ENCODE data around the gene HES5.

Gene HES5

DNA sequence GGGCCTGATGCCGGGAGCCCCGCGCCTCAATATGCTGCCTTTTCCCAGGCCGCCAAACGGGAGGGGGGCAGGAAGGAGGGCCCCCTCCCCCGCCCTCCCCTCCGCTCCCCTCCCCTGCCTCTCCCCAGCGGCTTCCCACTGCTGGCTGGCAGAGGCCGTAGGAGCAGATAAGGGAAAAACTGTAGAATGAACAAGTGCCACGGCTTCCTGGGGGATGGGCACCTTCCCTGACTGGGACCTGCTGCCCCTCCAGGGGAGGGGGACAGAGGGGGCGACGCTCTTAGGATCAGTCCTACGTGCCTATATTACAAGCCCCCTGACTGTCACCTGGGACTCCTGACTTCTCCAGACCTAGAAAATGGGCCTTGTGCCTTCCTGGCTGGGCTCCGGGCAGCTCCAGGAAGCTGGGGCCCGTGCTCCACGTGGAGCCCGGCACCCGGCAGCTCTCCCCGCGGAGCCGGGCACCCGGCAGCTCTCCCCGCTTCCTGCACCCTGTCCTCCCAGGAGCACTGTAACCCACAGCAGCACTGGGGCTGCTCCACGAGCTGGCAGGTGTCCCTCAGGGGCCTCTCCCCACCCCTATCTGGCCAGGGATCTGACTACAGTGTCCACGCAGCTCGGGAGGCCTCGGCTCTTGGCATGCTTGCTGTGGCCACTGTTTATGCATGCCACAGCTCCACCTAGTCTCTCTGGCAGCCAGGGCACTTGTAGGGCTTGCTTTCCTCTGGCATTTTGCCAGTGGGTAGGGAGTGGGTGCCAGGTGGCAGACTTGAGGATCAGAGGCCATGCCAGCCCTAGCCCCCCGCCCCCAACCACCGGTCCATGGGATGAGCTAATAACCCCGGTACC, 674 bp upstream of the HES5 start:
- Histone ChIP-seq H3K27ac (ENCODE audit: low read length) (no peak overlapping the region), H3K4me3 (ENCODE audit: low read length) (no peak overlapping the region), H3K27me3 (ENCODE audit: control insufficient read depth, insufficient read depth, low read length) (peaks cover 39% of the 10 kb centered on the region), H3K36me3 (ENCODE audit: control insufficient read depth, insufficient read depth, low read length) (no peaks in the 10 kb centered on the region; the same call in 1 of the 2 replicates), H3K4me1 (ENCODE audit: control insufficient read depth, insufficient read depth, low read length) (peaks cover 15% of the 10 kb centered on the region; the same call in 1 of the 2 replicates), H3K9me3 (ENCODE audit: control insufficient read depth, insufficient read depth, low read length) (no peaks in the 10 kb centered on the region)
- DNase-seq (ENCODE audit: low read depth, low spot score) = no peak
- WGBS (ENCODE audit: insufficient coverage, insufficient read length) = no CpG with 5 or more reads among the region's 30 CpGs

DNA sequence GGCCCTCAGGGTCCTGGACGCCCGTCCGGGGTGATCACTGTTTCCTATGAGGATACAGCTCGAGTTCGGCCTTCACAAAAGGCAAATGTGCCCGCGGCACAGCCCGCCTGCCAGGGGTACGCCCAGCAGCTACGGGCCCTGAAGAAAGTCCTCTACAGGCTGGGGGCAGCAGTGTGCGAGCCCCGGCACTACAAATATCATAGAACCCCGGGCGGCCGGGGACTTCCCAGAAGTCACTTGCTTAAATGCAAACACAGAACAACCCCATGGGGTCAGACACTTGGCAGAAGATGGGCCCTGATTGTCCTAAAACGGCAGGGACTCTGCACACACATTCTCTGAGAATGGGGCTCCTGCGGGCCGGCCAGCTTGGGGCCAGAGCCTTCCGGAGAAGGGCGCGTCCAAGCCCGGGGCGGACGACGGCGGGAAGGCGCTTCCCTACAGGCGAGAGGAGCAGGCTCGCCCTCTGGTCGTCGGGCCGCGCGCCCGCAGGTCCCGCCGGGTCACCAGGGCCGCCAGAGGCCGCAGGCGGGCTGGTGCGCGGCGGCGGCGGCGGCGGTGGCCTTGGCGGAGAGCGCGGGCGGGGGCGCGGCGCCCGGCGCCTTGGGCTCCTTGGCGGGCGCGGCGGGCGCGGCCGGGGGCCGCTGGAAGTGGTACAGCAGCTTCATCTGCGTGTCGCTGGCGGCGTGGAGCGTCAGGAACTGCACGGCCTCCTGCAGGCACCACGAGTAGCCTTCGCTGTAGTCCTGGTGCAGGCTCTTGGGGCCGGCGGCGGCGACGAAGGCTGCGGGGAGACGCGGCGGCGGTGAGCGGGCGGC, 888 bp downstream of the HES5 start:
- peak overlapping the region; percentile 2; the same call in 1 of the 2 replicates for H3K4me3 ChIP-seq (ENCODE audit: low read length)
- DNase-seq (ENCODE audit: low read depth, low spot score) = no peak
- no peaks in the 10 kb centered on the region for H3K9me3 ChIP-seq (ENCODE audit: control insufficient read depth, insufficient read depth, low read length)
- no CpG with 5 or more reads among the region's 84 CpGs for WGBS (ENCODE audit: insufficient coverage, insufficient read length)
- no peak overlapping the region for H3K27ac ChIP-seq (ENCODE audit: low read length)
- H3K36me3 ChIP-seq (ENCODE audit: control insufficient read depth, insufficient read depth, low read length) = no peaks in the 10 kb centered on the region; the same call in 1 of the 2 replicates
- peaks cover 10% of the 10 kb centered on the region; the same call in 1 of the 2 replicates for H3K4me1 ChIP-seq (ENCODE audit: control insufficient read depth, insufficient read depth, low read length)
- peaks cover 39% of the 10 kb centered on the region for H3K27me3 ChIP-seq (ENCODE audit: control insufficient read depth, insufficient read depth, low read length)

- Histone ChIP-seq H3K27ac (ENCODE audit: low read length) (no peak overlapping the region), H3K36me3 (ENCODE audit: control insufficient read depth, insufficient read depth, low read length) (no peaks in the 10 kb centered on the region; the same call in 1 of the 2 replicates), H3K27me3 (ENCODE audit: control insufficient read depth, insufficient read depth, low read length) (peaks cover 39% of the 10 kb centered on the region), H3K4me1 (ENCODE audit: control insufficient read depth, insufficient read depth, low read length) (peaks cover 10% of the 10 kb centered on the region; the same call in 1 of the 2 replicates), H3K4me3 (ENCODE audit: low read length) (no peak overlapping the region), H3K9me3 (ENCODE audit: control insufficient read depth, insufficient read depth, low read length) (no peaks in the 10 kb centered on the region)
- no CpG with 5 or more reads among the region's 10 CpGs for whole genome bisulfite sequencing (ENCODE audit: insufficient coverage, insufficient read length)
- DNase-seq (ENCODE audit: low read depth, low spot score) = no peak
These were observed 1.5 kb downstream of the HES5 start for GRCh38 chr1:2528611-2528965.

DNA sequence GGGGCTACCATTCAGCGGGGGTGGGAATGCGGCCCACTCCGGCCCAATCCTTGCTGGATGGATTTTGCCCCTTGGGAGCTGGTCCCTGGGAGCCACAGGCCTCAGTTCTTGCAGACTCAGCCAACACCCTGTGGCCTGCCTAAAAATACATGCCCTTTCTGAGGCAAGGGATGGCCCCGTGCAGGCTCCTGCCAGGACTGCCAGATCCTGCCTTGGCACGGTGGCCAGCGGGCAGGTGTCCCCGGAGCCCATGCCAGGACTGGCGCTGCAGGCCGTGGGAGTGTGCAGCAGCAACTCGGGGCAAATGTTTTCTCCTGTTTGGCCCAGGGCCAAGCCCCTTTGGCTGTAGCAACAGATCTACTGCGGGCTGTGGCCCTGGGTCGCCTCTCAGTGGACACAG, 2.0 kb downstream of the HES5 start:
- H3K9me3 ChIP-seq (ENCODE audit: control insufficient read depth, insufficient read depth, low read length) = no peaks in the 10 kb centered on the region
- peaks cover 39% of the 10 kb centered on the region for H3K27me3 ChIP-seq (ENCODE audit: control insufficient read depth, insufficient read depth, low read length)
- no CpG with 5 or more reads among the region's 12 CpGs for WGBS (ENCODE audit: insufficient coverage, insufficient read length)
- H3K36me3 ChIP-seq (ENCODE audit: control insufficient read depth, insufficient read depth, low read length) = no peaks in the 10 kb centered on the region; the same call in 1 of the 2 replicates
- H3K4me3 ChIP-seq (ENCODE audit: low read length) = no peak overlapping the region
- peaks cover 10% of the 10 kb centered on the region; the same call in 1 of the 2 replicates for H3K4me1 ChIP-seq (ENCODE audit: control insufficient read depth, insufficient read depth, low read length)
- DNase-seq (ENCODE audit: low read depth, low spot score) = no peak
- no peak overlapping the region for H3K27ac ChIP-seq (ENCODE audit: low read length)

DNA sequence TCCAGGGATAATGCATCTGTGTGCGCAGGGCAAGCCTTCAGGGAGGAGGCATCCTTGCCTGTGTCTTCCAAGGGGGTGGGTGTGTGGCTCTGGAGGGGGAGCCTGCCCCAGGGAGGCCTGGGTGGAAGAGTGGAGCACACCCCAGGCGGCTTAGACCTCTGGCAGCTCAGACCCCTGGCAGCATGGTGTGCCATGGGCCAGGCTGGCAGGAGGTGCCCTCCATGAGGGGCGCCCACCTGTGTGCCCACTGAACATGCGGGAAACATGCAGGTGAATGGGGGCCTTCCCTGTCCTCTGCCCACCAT, 2.6 kb downstream of the HES5 start:
- H3K27me3 ChIP-seq (ENCODE audit: control insufficient read depth, insufficient read depth, low read length) = peaks cover 39% of the 10 kb centered on the region
- no peak overlapping the region for H3K4me3 ChIP-seq (ENCODE audit: low read length)
- H3K27ac ChIP-seq (ENCODE audit: low read length) = no peak overlapping the region
- H3K9me3 ChIP-seq (ENCODE audit: control insufficient read depth, insufficient read depth, low read length) = no peaks in the 10 kb centered on the region
- no peaks in the 10 kb centered on the region; the same call in 1 of the 2 replicates for H3K36me3 ChIP-seq (ENCODE audit: control insufficient read depth, insufficient read depth, low read length)
- no CpG with 5 or more reads among the region's 4 CpGs for WGBS (ENCODE audit: insufficient coverage, insufficient read length)
- no peak for DNase-seq (ENCODE audit: low read depth, low spot score)
- peaks cover 10% of the 10 kb centered on the region; the same call in 1 of the 2 replicates for H3K4me1 ChIP-seq (ENCODE audit: control insufficient read depth, insufficient read depth, low read length)

GRCh38 chr1:2526824-2527555, 3.1 kb downstream of the HES5 start:
- Histone ChIP-seq H3K27me3 (ENCODE audit: control insufficient read depth, insufficient read depth, low read length) (peaks cover 37% of the 10 kb centered on the region), H3K9me3 (ENCODE audit: control insufficient read depth, insufficient read depth, low read length) (no peaks in the 10 kb centered on the region), H3K36me3 (ENCODE audit: control insufficient read depth, insufficient read depth, low read length) (no peaks in the 10 kb centered on the region; the same call in 1 of the 2 replicates), H3K27ac (ENCODE audit: low read length) (no peak overlapping the region), H3K4me1 (ENCODE audit: control insufficient read depth, insufficient read depth, low read length) (peaks cover 10% of the 10 kb centered on the region; the same call in 1 of the 2 replicates), H3K4me3 (ENCODE audit: low read length) (no peak overlapping the region; the same call in 1 of the 2 replicates)
- DNase-seq (ENCODE audit: low read depth, low spot score) = no peak
- no CpG with 5 or more reads among the region's 20 CpGs for WGBS (ENCODE audit: insufficient coverage, insufficient read length)

DNA sequence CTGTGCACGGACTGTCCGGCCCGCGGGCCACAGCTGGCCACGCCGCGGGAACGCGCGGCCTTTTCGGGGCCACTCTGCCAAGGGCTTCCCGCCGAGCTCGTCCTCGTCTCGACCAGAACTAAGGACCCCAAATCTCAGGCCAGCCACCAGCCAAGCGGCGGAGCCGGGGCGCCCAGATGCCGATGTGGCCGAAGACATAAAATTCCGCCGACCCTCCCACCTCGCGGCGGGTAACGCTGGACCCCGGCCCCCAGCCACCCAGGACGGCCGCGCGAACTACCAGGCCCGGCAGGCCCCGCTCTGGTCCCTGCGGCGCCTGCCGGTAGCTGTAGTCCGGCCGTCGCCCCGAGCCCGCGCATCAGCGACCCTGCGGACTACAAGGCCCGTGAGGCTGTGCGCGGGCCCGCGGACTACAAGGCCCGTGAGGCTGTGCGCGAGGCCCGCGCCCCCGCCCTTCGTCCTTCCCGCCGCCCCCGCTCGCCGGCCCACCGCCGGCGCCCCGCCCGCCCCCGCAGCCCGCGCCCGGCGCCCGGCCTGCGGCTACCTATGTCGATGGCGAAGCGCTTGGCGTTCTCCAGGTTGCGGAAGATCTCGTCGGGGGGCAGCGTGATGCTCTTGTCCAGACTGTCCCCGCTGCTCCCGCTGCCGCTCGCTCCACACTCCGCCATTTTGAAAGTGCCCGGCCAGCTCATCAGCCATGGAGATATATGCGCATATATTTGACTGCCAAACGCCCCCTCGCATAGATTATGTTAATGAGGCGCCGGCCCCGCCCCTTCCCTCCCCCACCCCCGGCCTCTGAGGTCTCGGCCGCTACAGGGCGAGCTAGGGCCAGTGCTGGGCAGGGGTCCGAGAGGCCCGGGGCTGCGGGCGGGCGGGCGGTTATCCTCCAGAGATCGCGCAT, 3.9 kb downstream of the HES5 start, which contains the start of gene PANK4:
TSS of gene PANK4 (minus strand) at position 677 of the 904 bp plus-strand sequence. CDS start at position 668, 9 bp downstream.
- H3K27me3 ChIP-seq (ENCODE audit: control insufficient read depth, insufficient read depth, low read length) = peaks cover 30% of the 10 kb centered on the region
- no CpG with 5 or more reads among the region's 107 CpGs for WGBS (ENCODE audit: insufficient coverage, insufficient read length)
- peak; percentile 74 for DNase-seq (ENCODE audit: low read depth, low spot score)
- peaks cover 2% of the 10 kb centered on the region for H3K36me3 ChIP-seq (ENCODE audit: control insufficient read depth, insufficient read depth, low read length)
- H3K4me1 ChIP-seq (ENCODE audit: control insufficient read depth, insufficient read depth, low read length) = peaks cover 10% of the 10 kb centered on the region; the same call in 1 of the 2 replicates
- H3K4me3 ChIP-seq (ENCODE audit: low read length) = peak within 1 kb of the TSS; percentile 81
- no peak within 1 kb of the TSS for H3K27ac ChIP-seq (ENCODE audit: low read length)
- no peaks in the 10 kb centered on the region for H3K9me3 ChIP-seq (ENCODE audit: control insufficient read depth, insufficient read depth, low read length)

- no peak overlapping the region for H3K27ac ChIP-seq (ENCODE audit: low read length)
- H3K36me3 ChIP-seq (ENCODE audit: control insufficient read depth, insufficient read depth, low read length) = peaks cover 8% of the 10 kb centered on the region
- peaks cover 8% of the 10 kb centered on the region; the same call in 1 of the 2 replicates for H3K4me1 ChIP-seq (ENCODE audit: control insufficient read depth, insufficient read depth, low read length)
- DNase-seq (ENCODE audit: low read depth, low spot score) = no peak
- no CpG with 5 or more reads among the region's 20 CpGs for WGBS (ENCODE audit: insufficient coverage, insufficient read length)
- H3K4me3 ChIP-seq (ENCODE audit: low read length) = peak overlapping the region; percentile 81
- peaks cover 25% of the 10 kb centered on the region for H3K27me3 ChIP-seq (ENCODE audit: control insufficient read depth, insufficient read depth, low read length)
- no peaks in the 10 kb centered on the region for H3K9me3 ChIP-seq (ENCODE audit: control insufficient read depth, insufficient read depth, low read length)
These were observed 4.5 kb downstream of the HES5 start for GRCh38 chr1:2525572-2525919.

GRCh38 chr1:2523891-2524609, 6.0 kb downstream of the HES5 start:
- no CpG with 5 or more reads among the region's 10 CpGs for WGBS (ENCODE audit: insufficient coverage, insufficient read length)
- Histone ChIP-seq H3K9me3 (ENCODE audit: control insufficient read depth, insufficient read depth, low read length) (no peaks in the 10 kb centered on the region), H3K4me3 (ENCODE audit: low read length) (no peak overlapping the region), H3K4me1 (ENCODE audit: control insufficient read depth, insufficient read depth, low read length) (peaks cover 7% of the 10 kb centered on the region; the same call in 1 of the 2 replicates), H3K27me3 (ENCODE audit: control insufficient read depth, insufficient read depth, low read length) (peaks cover 20% of the 10 kb centered on the region), H3K27ac (ENCODE audit: low read length) (no peak overlapping the region), H3K36me3 (ENCODE audit: control insufficient read depth, insufficient read depth, low read length) (peaks cover 21% of the 10 kb centered on the region)
- DNase-seq (ENCODE audit: low read depth, low spot score) = no peak

All from iPS DF 6.9 (cell line).